Fibroblast of skin of right biceps (primary cell): Measurements from ENCODE around the gene ENTPD3.

Experiments used
- DNase-seq: peaks from one replicate; pipeline ENCODE4 v3.0.0-alpha.2; 2013

Gene ENTPD3, protein sequence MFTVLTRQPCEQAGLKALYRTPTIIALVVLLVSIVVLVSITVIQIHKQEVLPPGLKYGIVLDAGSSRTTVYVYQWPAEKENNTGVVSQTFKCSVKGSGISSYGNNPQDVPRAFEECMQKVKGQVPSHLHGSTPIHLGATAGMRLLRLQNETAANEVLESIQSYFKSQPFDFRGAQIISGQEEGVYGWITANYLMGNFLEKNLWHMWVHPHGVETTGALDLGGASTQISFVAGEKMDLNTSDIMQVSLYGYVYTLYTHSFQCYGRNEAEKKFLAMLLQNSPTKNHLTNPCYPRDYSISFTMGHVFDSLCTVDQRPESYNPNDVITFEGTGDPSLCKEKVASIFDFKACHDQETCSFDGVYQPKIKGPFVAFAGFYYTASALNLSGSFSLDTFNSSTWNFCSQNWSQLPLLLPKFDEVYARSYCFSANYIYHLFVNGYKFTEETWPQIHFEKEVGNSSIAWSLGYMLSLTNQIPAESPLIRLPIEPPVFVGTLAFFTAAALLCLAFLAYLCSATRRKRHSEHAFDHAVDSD

GRCh38 chr3:40387001-40387894 is at the start of gene ENTPD3:
Gene ENTPD3, plus strand, starts transcription at chr3:40387184. Its CDS starts 874 bp downstream, at chr3:40388058.
- peak; percentile 5 for DNase-seq

DNA sequence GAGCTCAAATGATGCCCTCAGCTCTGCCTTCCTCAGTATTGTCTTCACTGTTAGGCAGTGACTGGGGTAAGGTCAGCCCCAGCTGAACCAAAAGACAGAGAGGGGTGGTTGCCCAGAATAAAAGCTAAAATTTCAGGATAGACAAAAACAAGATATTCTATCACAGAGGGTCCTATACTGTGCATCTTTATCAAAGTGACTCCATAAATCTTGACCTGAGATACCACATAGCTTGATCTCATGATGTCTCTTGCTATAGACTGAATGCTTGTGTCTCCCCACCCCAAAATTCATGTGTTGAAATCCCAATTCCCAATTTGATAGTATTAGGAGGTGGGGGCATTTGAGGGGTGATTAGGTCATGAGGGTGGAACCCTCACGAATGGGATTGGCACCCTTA is 47.1 kb upstream of the ENTPD3 start:
- DNase-seq, result no peak

- DNase-seq, result no peak
Observed at GRCh38 chr3:40340541-40341170, 46.3 kb upstream of the ENTPD3 start.

DNA sequence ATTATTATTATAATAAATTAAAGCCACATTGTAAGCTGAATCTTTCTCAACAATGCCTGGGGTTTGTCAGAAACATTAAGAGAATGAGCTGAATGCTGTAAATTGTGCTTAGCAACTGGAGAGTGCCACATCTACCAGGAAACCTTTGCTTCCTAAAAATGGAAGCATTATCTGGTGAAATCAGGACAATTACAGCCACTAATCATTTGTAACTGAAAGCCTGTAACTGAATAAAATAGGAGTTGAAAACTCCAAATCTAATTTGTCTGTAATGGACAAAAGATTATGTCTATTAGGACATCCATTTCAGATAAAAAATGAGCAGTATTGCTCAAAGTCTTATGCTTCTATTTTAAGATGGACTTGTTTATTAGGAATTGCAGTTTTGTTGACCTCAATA is 45.3 kb upstream of the ENTPD3 start:
- no peak for DNase-seq

DNA sequence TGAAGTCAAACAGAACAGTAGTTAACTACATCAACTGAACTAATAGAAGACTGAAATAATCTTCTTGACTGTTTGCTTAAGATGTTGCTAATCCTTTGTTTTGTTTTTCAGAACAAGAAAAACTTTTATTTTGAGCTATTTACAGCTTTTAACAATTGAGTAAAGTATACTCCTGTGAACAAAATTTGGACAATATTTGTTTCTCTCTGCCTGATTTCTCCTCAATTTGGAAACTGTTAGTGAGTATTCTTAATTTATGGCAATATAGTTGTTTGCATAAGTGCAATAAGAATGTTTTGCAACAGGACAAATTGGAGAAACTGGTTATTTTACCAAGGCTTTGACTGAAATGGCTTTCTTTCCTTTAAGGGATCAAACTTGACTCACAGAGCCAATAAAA is 36.5 kb upstream of the ENTPD3 start:
- no peak for DNase-seq

DNA sequence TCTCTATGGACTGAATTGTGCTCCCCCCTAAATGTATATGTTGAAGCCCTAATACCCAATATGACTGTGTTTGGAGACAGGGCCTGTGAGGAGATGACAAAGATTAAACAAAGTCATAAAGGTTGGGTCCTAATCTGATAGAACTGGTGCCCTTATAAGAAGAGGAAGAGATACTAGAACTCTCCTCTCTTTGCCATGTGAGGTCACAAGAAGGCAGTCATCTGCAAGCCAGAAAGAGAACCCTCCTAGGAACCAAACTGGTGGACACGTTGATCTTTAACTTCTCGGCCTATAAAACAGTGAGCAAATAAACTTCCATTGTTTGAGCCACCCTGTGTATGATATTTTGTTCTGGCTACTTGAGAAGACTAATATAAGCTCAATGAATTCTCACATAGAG is 31.6 kb upstream of the ENTPD3 start:
- DNase-seq, result no peak

DNA sequence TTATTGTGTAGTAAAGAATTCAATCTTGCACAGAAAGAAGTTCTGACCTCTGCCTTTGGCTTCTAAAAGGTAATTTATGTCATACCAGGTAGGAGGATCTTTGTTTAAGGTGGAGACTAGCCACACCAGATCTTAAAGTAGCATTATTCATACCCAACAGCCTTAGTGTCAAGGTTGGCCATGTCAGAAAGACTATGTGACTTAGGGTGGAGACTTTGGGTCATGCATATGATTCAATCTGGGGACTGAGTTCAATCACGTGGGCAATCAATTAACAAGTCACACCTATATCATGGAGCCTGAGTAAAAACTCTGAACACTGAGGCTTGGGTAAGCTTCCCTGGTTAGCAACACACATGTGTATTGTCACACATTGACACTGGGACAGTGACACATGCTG is 28.5 kb upstream of the ENTPD3 start:
- no peak for DNase-seq

DNA sequence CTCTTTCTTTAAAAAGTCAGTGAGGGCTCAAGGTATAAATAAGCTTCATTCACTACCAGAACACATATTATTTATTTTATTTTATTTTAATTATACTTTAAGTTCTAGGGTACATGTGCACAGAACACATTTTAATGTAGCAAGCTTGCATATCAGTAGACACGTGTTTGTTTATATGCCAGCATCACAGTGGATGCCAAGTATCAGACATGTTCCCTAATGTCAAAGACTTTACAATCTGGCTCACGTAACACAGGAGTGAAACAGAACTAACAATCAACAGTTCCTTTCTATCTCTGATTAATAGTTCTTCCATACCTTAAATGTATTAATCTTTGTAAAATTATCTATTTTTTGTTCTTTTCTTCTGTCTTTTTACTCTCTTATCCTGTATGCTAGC is 23.3 kb upstream of the ENTPD3 start:
- DNase-seq, result no peak

- no peak for DNase-seq
Observed at GRCh38 chr3:40366203-40367162, 20.5 kb upstream of the ENTPD3 start.

GRCh38 chr3:40369716-40370115 is 17.3 kb upstream of the ENTPD3 start:
- DNase-seq, result no peak

GRCh38 chr3:40377822-40378221 is 9.2 kb upstream of the ENTPD3 start:
- no peak for DNase-seq

DNA sequence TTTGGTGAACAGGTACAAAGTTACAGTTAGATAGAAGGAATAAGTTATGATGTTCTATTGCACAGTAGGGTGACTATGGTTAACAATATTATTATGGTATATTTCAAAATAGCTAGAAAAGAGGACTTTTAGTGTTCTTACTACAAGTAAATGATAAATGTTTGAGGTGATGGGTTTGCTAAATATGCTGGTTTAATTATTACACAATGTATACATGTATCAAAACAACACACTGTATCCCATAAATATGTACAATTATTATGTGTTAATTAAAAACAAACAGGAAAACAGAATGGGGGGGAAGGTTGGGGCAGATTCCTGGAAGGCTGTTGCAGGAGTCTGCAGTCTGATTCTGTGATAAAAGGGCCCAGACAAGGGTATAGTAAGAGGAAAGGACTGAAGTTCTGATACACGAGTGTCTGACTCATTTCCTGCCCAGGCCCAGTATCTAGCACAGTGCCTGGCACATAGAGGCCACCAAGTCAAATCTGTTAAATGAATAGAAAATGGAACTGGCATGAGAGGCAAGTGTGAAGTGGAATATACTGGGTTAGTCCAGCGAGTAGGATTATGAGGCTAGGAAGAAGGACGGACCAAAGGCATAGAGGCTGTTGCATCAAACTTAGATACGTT is 7.2 kb upstream of the ENTPD3 start:
- no peak for DNase-seq

- DNase-seq, result no peak
Observed at GRCh38 chr3:40381904-40382616, 4.9 kb upstream of the ENTPD3 start.

GRCh38 chr3:40382617-40382979 is 4.4 kb upstream of the ENTPD3 start:
- no peak for DNase-seq

- no peak for DNase-seq
Observed at GRCh38 chr3:40386213-40386612, 771 bp upstream of the ENTPD3 start.

- no peak for DNase-seq
Observed at GRCh38 chr3:40387895-40388254, 891 bp downstream of the ENTPD3 start.

DNA sequence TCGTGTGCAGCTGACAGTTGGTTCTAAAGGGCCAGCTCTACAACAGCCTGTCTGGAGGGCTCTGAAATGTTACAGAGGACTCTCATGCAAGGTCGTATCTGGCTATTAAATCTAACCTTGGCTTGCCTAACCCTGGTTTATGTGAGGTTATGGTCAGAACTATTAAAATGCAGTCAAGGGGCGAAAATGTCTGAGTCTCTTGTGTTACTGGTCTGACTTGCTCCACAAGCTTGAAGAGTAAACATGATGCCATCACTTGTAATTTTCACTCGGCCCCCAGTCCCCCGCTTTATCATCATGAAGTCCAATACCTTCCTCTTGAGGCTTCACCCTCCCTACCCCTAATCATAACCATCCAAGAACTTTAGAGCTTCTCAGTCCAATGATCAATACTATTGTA is 9.4 kb downstream of the ENTPD3 start:
- no peak for DNase-seq

- no peak for DNase-seq
Observed at GRCh38 chr3:40397129-40397528, 10.1 kb downstream of the ENTPD3 start.

- DNase-seq, result no peak
Observed at GRCh38 chr3:40397912-40398311, 10.9 kb downstream of the ENTPD3 start.

GRCh38 chr3:40398346-40398745 is 11.4 kb downstream of the ENTPD3 start:
- no peak for DNase-seq

DNA sequence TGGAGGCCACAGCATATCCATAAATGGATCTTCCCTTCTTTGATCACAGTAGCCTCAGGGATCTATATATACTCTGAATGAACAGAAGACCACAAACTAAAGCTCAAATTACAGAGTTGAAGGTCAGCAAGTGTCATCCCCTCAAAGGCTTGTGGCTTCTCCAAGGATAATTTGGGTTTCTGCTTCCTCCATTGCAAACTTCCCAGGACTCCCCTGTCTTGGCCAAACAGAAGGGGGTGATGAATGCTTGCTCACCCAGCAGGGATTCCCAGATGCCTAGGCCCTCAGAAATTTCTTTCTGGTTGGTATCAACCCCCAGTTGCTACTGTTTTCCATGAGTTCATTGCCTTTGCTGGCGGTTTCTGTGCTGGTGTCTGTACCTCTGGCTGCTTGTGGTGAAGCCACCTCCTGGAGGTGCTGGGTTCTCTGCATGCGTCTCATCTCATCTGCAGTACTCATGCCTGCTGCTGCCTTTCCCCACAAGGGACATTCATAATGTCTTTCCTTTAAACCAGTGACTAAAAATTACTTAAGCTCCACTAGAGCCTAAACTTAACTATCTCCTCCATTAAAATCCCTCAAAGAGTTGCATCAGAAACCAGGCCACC is 17.7 kb downstream of the ENTPD3 start:
- no peak for DNase-seq
